Measurements from ENCODE around the gene BCL7A. TPM values are rescaled to one million over a fixed set of nuclear protein-coding genes. Genes with fewer than 3 reads are reported as not detected.
A peak's percentile ranks its signal among the peaks of the same experiment; 100 is the strongest.

BCL7A gene
- total RNA-seq, 2 donors from 2014 or later: 9.6 to 12.9 TPM

DNA sequence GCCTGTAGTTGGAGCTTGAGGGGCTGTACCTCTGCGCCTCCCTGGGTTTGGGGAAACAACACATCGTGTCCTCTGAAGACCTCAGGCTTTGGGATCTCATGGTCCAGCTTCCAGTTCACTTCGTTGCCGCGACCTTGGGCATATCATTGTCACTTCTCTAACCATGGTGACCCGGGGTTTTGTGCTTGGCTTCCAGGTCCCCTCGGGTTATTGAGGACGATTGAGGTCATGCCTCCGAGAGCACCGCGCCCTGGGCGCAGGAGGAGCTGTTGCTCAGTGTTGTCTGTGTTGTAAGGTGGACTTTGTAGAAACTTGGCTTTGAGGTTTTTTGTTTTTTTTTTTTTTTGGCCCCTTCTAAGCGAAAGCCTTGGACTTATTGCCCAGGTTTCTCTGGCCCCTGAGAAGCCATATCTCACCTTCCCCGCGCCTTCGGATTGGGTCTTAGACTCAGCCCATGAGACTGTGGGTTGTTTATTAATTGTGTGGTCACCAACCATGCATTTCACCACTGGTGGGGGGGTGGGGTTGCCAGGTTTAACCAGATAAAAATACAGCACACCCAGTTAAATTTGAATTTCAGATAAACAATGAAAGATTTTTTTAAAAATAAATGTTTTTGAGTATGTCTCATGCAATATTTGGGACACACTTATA is 2.6 kb downstream of the BCL7A start:
- TF ChIP-seq, protein P1, sequence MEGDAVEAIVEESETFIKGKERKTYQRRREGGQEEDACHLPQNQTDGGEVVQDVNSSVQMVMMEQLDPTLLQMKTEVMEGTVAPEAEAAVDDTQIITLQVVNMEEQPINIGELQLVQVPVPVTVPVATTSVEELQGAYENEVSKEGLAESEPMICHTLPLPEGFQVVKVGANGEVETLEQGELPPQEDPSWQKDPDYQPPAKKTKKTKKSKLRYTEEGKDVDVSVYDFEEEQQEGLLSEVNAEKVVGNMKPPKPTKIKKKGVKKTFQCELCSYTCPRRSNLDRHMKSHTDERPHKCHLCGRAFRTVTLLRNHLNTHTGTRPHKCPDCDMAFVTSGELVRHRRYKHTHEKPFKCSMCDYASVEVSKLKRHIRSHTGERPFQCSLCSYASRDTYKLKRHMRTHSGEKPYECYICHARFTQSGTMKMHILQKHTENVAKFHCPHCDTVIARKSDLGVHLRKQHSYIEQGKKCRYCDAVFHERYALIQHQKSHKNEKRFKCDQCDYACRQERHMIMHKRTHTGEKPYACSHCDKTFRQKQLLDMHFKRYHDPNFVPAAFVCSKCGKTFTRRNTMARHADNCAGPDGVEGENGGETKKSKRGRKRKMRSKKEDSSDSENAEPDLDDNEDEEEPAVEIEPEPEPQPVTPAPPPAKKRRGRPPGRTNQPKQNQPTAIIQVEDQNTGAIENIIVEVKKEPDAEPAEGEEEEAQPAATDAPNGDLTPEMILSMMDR (IDR thresholded peaks at IDR 0.05): no peak
- no peaks in the 10 kb centered on the region for H3K9me3 ChIP-seq
- no peaks in the 10 kb centered on the region for H3K36me3 ChIP-seq
- peak overlapping the region; percentile 96 for H3K4me3 ChIP-seq
- no peak for ATAC-seq (ENCODE audit: insufficient number of reproducible peaks, low FRiP score, low read depth)
- no peak for DNase-seq (ENCODE audit: low spot score)
- no peaks in the 10 kb centered on the region for H3K27me3 ChIP-seq (replicated peaks; ENCODE audit: insufficient read depth)
- peaks cover 11 to 35% of the 10 kb centered on the region in 2 donors for H3K4me1 ChIP-seq (ENCODE audit: control insufficient read depth in 1 of 2, low read depth in 2 of 2)
- H3K27ac ChIP-seq: peak overlapping the region; percentile 93 to 97

DNA sequence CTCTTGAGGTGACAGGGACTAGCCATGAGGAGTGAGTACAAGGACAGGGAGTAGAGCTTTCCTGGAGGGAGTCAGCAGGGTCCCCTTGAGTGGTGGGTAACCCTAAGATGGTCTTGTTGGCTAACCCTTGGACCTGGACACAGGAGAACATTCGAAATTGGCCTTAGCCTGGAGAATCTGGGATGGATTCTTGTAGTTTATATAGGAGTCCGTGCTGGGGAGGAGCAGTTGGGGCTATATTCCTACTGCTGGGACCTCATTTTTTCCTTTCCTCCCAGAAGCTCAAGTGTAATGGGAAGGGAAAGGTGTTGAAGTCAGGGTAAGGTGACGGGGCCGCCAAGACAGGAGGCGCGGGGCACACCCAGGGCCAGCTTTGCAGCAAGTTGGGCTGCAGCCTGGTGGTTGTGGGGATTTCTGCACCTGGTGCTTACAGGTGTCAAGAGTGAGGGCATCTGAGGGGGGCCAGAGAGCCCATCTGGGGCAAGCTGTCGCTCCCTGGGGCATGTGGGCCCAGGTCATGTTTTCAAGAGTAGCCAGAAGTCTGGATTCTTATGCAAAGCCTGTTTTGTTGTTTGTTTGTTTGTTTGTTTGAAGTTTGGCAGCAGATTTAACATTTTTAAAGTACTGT is 5.1 kb downstream of the BCL7A start:
- no peak for ATAC-seq (ENCODE audit: insufficient number of reproducible peaks, low FRiP score, low read depth)
- Histone ChIP-seq H3K4me3 (no peak overlapping the region), H3K27me3 (replicated peaks; ENCODE audit: insufficient read depth) (no peaks in the 10 kb centered on the region), H3K9me3 (no peaks in the 10 kb centered on the region), H3K36me3 (no peaks in the 10 kb centered on the region), H3K4me1 (ENCODE audit: control insufficient read depth in 1 of 2, low read depth in 2 of 2) (peaks cover 6 to 36% of the 10 kb centered on the region in 2 donors), H3K27ac (no peak overlapping the region)
- TF ChIP-seq, protein P1 (IDR thresholded peaks at IDR 0.05): no peak
- DNase-seq (ENCODE audit: low spot score): no peak

DNA sequence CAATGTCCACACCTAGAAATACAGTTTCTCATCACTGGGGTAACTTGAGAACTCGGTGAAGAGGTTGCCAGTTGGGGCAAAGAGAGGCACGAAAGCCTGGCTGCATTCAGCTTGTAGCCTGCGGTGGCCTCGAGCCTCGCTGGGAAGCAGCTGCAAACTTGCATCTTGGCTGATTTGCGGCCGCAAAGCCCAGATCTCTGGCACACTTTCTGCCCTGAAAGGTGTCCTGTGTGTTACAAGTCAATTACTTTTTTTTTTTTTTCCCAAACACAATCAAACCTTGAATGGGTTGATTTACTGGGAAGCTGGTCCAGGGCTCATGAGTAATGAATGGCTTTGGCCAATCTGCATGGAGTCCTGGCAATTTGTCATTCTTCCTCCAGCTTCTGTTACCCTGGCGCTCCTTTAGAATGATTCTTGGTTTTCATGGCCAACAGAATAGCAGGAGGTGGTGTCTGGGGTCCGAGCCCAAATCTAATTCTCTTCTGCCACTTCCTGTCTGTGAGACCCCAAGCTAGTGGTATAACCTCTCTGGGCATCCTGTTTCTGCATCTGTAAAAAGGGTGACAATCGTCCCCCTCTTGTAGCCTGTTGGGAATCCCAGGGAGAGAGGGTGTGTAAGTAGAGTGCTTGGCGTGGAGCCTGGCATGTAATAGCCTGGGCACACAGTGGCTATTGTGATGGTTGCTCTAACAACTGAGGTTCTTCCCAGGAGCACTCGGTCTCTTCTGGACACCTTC is 6.7 kb downstream of the BCL7A start:
- no peaks in the 10 kb centered on the region for H3K27me3 ChIP-seq (replicated peaks; ENCODE audit: insufficient read depth)
- TF ChIP-seq, protein P1 (IDR thresholded peaks at IDR 0.05): no peak
- H3K27ac ChIP-seq: no peak overlapping the region
- peaks cover 6 to 36% of the 10 kb centered on the region in 2 donors for H3K4me1 ChIP-seq (ENCODE audit: control insufficient read depth in 1 of 2, low read depth in 2 of 2)
- no peaks in the 10 kb centered on the region for H3K36me3 ChIP-seq
- DNase-seq (ENCODE audit: low spot score): no peak
- H3K4me3 ChIP-seq: no peak overlapping the region
- H3K9me3 ChIP-seq: no peaks in the 10 kb centered on the region
- no peak for ATAC-seq (ENCODE audit: insufficient number of reproducible peaks, low FRiP score, low read depth)

DNA sequence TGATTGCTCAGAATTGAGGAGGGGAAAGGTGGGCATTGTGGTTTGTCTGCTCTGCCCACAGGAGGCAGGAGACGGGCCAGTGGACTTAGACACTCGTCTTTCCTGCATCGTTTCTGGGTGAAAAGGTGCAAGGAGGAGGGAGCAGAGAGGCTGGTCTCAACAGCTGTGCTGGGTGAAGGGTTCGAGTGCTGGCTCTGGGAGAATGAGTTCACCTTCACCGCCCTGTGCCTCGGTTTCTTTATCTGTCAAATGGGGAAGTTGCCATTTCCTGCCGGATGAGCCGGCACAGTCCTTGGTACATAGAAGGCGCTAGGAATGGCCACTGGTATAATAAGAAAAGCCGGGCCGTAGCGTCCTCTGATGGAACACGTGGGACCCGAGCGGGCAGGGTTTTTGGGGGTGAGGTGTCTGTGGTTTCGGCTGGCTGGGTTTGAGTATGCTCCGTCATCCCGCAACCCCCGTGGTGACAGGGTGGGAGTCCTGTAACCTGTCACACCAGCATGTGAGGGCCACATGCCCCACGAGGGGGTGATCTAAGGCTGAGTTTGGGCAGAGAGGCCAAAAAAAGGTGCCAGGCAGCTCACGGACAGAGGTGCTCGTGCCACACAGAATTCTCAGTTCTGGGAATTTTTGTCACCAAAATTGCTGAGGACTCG is 7.3 kb downstream of the BCL7A start:
- H3K9me3 ChIP-seq: no peaks in the 10 kb centered on the region
- H3K36me3 ChIP-seq: no peaks in the 10 kb centered on the region
- TF ChIP-seq, protein P1 (IDR thresholded peaks at IDR 0.05): no peak
- no peak overlapping the region for H3K27ac ChIP-seq
- peaks cover 3 to 31% of the 10 kb centered on the region in 2 donors for H3K4me1 ChIP-seq (ENCODE audit: control insufficient read depth in 1 of 2, low read depth in 2 of 2)
- DNase-seq (ENCODE audit: low spot score) (no peak), ATAC-seq (ENCODE audit: insufficient number of reproducible peaks, low FRiP score, low read depth) (no peak)
- H3K27me3 ChIP-seq (replicated peaks; ENCODE audit: insufficient read depth): no peaks in the 10 kb centered on the region
- H3K4me3 ChIP-seq: no peak overlapping the region
